ENCODE data around the gene AARS2. TPM values are rescaled to one million over a fixed set of nuclear protein-coding genes. Genes with fewer than 3 reads are reported as not detected.
"Not testable (repeated sequence)": the region's sequence is repeated elsewhere in the genome, so short reads cannot be mapped to it uniquely, and the experiment has no call there.

The AARS2 gene
- total and polyA plus RNA-seq, 9 donors = 3.0 to 15.5 (median 14.0) TPM

DNA sequence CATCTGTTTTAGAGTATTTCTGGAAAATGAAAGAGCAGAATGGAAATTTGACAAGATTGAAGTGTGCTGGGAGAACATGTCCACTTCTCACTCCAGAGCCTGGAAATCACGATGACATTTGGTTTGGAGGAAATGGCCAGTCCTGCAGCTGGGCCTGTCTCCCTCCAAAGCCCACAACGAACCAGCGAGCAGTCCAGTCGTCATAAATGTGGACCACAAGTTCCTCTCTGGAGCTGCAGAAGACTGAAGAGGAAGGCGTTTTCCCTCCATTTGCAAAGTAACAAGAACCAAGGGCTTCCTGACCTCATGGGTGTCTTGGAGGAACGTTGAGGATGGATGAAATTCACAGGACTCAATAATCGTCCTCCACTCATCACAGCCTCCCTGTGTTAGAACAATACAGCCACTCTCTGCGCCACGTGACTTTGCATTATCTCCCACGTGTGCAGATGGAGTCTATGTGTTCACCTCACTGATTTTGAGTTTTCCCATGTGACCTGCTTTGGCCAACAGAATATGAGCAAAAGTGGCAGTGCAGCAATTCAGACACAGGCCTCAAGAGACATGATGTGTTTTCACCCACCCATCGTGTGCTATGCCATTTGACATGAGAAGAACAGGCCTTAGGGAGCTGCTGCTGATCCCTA, 20.2 kb upstream of the AARS2 start:
- Histone ChIP-seq H3K9me3 (no peaks in the 10 kb centered on the region), H3K27me3 (no peaks in the 10 kb centered on the region), H3K4me3 (no peak overlapping the region), H3K27ac (no peak overlapping the region), H3K4me1 (ENCODE audit: insufficient read depth) (no peaks in the 10 kb centered on the region), H3K36me3 (no peaks in the 10 kb centered on the region)
- 75 to 83% (median 76%) methylated on average over 11 of the region's 11 CpGs for WGBS, 3 donors
- no peak for DNase-seq
- TF ChIP-seq EP300 (IDR thresholded peaks at IDR 0.05) = no peak
- no peak for TF ChIP-seq POLR2A (IDR thresholded peaks at IDR 0.05)
- no peak for TF ChIP-seq CTCF (IDR thresholded peaks at IDR 0.05)
- intact Hi-C loops (cut with DNase I) = loop anchor here in 2 of 4 donors (10.0 kb wide), 3 partner anchors 159 to 239 kb away; no protein-coding TSS in a partner anchor

DNA sequence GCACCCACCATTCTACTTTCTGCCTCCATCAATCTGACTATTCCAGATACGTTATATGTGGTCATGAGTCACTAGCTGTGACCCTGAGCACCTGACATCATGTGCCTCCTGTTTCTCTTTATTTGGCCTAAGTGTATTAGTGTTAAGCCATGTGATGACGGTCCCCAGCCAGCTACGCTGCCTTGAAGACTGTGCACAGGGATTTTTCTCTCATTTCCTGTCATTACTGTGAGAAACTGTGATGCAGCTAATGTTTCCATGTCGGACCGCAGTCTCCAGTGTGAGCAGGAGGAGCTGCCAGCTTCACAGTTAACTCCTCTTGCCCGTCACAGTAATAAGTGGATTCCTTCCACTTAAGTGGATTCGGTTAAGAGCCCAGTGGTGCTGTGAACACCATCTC, 19.4 kb upstream of the AARS2 start:
- TF ChIP-seq EP300 (IDR thresholded peaks at IDR 0.05) (no peak), CTCF (IDR thresholded peaks at IDR 0.05) (no peak), POLR2A (IDR thresholded peaks at IDR 0.05) (no peak)
- WGBS, 3 donors = 54 to 64% (median 58%) methylated on average over 7 of the region's 7 CpGs
- no peaks in the 10 kb centered on the region for H3K4me1 ChIP-seq (ENCODE audit: insufficient read depth)

GRCh38 chr6:44329858-44330257, 16.7 kb upstream of the AARS2 start:
- 60 to 62% (median 61%) methylated on average over 5 of the region's 5 CpGs for WGBS, 3 donors
- DNase-seq = no peak
- no peaks in the 10 kb centered on the region for H3K36me3 ChIP-seq
- intact Hi-C loops (cut with DNase I) = loop anchor here in 2 of 4 donors (10.0 kb wide), 3 partner anchors 155 to 235 kb away; no protein-coding TSS in a partner anchor
- H3K27me3 ChIP-seq = no peaks in the 10 kb centered on the region
- H3K4me1 ChIP-seq (ENCODE audit: insufficient read depth) = no peaks in the 10 kb centered on the region
- no peak overlapping the region for H3K27ac ChIP-seq
- H3K4me3 ChIP-seq = no peak overlapping the region
- no peak for TF ChIP-seq CTCF (IDR thresholded peaks at IDR 0.05)
- TF ChIP-seq POLR2A (IDR thresholded peaks at IDR 0.05) = no peak
- TF ChIP-seq EP300 (IDR thresholded peaks at IDR 0.05) = no peak
- H3K9me3 ChIP-seq = no peaks in the 10 kb centered on the region

More for the DNA sequence above, 19.4 kb upstream of the AARS2 start:
- Histone ChIP-seq H3K27me3 (no peaks in the 10 kb centered on the region), H3K9me3 (no peaks in the 10 kb centered on the region), H3K36me3 (no peaks in the 10 kb centered on the region), H3K4me3 (no peak overlapping the region), H3K27ac (no peak overlapping the region)
- no peak for DNase-seq
- intact Hi-C loops (cut with DNase I) = loop anchor here in 2 of 4 donors (10.0 kb wide), 3 partner anchors 158 to 238 kb away; no protein-coding TSS in a partner anchor

DNA sequence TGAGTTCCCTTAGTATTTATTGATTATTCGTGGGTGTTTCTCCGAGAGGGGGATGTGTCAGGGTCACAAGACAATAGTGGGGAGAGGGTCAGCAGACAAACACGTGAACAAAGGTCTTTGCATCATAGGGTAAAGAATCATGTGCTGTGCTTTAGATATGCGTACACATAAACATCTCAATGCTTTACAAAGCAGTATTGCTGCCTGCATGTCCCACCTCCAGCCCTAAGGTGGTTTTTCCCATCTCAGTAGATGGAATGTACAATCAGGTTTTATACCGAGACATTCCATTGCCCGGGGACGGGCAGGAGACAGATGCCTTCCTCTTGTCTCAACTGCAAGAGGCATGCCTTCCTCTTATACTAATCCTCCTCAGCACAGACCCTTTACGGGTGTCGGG, 15.1 kb upstream of the AARS2 start:
- H3K4me3 ChIP-seq; DNase-seq; H3K4me1 ChIP-seq (ENCODE audit: insufficient read depth); H3K9me3 ChIP-seq; H3K27ac ChIP-seq; intact Hi-C loops (cut with DNase I); H3K27me3 ChIP-seq; H3K36me3 ChIP-seq: not testable (repeated sequence)
- 24 to 35% (median 26%) methylated on average over 7 of the region's 9 CpGs for WGBS, 3 donors

- Histone ChIP-seq H3K4me1 (ENCODE audit: insufficient read depth) (no peaks in the 10 kb centered on the region), H3K4me3 (no peak overlapping the region), H3K27ac (no peak overlapping the region), H3K36me3 (no peaks in the 10 kb centered on the region), H3K9me3 (no peaks in the 10 kb centered on the region), H3K27me3 (no peaks in the 10 kb centered on the region)
- intact Hi-C loops (cut with DNase I) = no loop called here
- DNase-seq = no peak
- TF ChIP-seq POLR2A (IDR thresholded peaks at IDR 0.05) (no peak), EP300 (IDR thresholded peaks at IDR 0.05) (no peak), CTCF (IDR thresholded peaks at IDR 0.05) (no peak)
- WGBS, 3 donors = 58 to 67% (median 63%) methylated on average over 2 of the region's 2 CpGs
Measured at GRCh38 chr6:44327760-44328159, 14.6 kb upstream of the AARS2 start.
